ENCODE results near the gene RBMS2. TPM values are rescaled to one million over a fixed set of nuclear protein-coding genes. Genes with fewer than 3 reads are reported as not detected.

Gene RBMS2
- total and polyA plus RNA-seq, 9 of the 15 experiments (the other 6 are each of a cell fraction or from before 2014, with no cell fraction given) = 0.08 to 10.5 (median 0.31) TPM

DNA sequence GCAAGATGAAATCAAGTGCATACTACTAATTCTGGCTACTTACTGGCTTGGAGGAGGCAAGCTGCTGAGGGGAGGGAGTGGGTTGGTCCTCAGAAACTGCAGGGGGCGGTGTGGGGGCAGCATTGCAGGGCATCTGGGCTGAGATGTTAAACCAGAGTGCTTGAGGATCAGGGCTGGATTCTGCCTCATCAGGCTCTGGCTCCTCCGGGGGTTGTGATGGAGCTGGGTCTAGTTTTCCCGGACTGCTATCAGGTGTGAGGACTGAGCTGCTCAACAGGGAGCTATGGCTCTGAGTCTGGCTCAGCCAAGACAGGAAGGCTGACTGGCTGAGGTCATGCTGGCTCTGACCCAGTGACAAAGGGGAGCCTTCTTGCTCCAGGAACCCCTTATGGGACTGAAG lies 79.9 kb downstream of the RBMS2 start (continued):
- TF ChIP-seq, protein P1, sequence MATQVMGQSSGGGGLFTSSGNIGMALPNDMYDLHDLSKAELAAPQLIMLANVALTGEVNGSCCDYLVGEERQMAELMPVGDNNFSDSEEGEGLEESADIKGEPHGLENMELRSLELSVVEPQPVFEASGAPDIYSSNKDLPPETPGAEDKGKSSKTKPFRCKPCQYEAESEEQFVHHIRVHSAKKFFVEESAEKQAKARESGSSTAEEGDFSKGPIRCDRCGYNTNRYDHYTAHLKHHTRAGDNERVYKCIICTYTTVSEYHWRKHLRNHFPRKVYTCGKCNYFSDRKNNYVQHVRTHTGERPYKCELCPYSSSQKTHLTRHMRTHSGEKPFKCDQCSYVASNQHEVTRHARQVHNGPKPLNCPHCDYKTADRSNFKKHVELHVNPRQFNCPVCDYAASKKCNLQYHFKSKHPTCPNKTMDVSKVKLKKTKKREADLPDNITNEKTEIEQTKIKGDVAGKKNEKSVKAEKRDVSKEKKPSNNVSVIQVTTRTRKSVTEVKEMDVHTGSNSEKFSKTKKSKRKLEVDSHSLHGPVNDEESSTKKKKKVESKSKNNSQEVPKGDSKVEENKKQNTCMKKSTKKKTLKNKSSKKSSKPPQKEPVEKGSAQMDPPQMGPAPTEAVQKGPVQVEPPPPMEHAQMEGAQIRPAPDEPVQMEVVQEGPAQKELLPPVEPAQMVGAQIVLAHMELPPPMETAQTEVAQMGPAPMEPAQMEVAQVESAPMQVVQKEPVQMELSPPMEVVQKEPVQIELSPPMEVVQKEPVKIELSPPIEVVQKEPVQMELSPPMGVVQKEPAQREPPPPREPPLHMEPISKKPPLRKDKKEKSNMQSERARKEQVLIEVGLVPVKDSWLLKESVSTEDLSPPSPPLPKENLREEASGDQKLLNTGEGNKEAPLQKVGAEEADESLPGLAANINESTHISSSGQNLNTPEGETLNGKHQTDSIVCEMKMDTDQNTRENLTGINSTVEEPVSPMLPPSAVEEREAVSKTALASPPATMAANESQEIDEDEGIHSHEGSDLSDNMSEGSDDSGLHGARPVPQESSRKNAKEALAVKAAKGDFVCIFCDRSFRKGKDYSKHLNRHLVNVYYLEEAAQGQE (IDR thresholded peaks at IDR 0.05; ENCODE audit: borderline replicate concordance) = peak; percentile 21; the same call in 1 of the 2 replicates
- TF ChIP-seq, protein P1 (CRISPR knock-in tag; IDR thresholded peaks at IDR 0.05; ENCODE audit: low read depth) = no peak
- TF ChIP-seq ZHX1 (conservative IDR thresholded peaks at IDR 0.05; ENCODE audit: low read length) = no peak
- no peak for TF ChIP-seq ZNF695 (CRISPR knock-in tag; IDR thresholded peaks at IDR 0.05)
- TF ChIP-seq CREBBP (IDR thresholded peaks at IDR 0.05; ENCODE audit: low read depth, low read length) = no peak
- TF ChIP-seq CBX3 (IDR thresholded peaks at IDR 0.05; ENCODE audit: borderline replicate concordance in 1 of 2, low read length in 2 of 2) = no peak
- TF ChIP-seq MTA1 (IDR thresholded peaks at IDR 0.05; ENCODE audit: borderline replicate concordance) = no peak
- TF ChIP-seq HNRNPK (IDR thresholded peaks at IDR 0.05; ENCODE audit: low read depth, low read length, poor library complexity, severe bottlenecking) = no peak
- TF ChIP-seq CTCF (IDR thresholded peaks at IDR 0.05 in 2 of 3, conservative IDR thresholded peaks at IDR 0.05 in 1 of 3; ENCODE audit: insufficient read depth in 2 of 3, low read depth in 1 of 3, low read length in 3 of 3) = peak; percentile 47 to 53 (median 48); a peak in 5 of 6 replicates
- TF ChIP-seq, protein P2, sequence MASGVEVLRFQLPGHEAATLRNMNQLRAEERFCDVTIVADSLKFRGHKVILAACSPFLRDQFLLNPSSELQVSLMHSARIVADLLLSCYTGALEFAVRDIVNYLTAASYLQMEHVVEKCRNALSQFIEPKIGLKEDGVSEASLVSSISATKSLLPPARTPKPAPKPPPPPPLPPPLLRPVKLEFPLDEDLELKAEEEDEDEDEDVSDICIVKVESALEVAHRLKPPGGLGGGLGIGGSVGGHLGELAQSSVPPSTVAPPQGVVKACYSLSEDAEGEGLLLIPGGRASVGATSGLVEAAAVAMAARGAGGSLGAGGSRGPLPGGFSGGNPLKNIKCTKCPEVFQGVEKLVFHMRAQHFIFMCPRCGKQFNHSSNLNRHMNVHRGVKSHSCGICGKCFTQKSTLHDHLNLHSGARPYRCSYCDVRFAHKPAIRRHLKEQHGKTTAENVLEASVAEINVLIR (CRISPR knock-in tag; IDR thresholded peaks at IDR 0.05) = no peak
- no peak for TF ChIP-seq PRPF4 (IDR thresholded peaks at IDR 0.05; ENCODE audit: insufficient read depth, low read depth, low read length, poor library complexity, severe bottlenecking)

Data from K562 (cell line).